ENCODE data around the gene MGST2.

The MGST2 gene

GRCh38 chr4:139669335-139669734 is 3.7 kb downstream of the MGST2 start:
- in situ Hi-C loops (cut with MboI; ENCODE audit: low sequenced_read_pairs) = no loop called here

GRCh38 chr4:139669890-139670289 is 4.3 kb downstream of the MGST2 start:
- in situ Hi-C loops (cut with MboI; ENCODE audit: low sequenced_read_pairs) = no loop called here

- in situ Hi-C loops (cut with MboI; ENCODE audit: low sequenced_read_pairs) = no loop called here
These were observed 5.2 kb downstream of the MGST2 start for GRCh38 chr4:139670775-139671174.

GRCh38 chr4:139672215-139672614 is 6.6 kb downstream of the MGST2 start:
- in situ Hi-C loops (cut with MboI; ENCODE audit: low sequenced_read_pairs) = no loop called here

GRCh38 chr4:139672732-139673131 is 7.1 kb downstream of the MGST2 start:
- in situ Hi-C loops (cut with MboI; ENCODE audit: low sequenced_read_pairs) = no loop called here

GRCh38 chr4:139674875-139675550 is 9.4 kb downstream of the MGST2 start:
- in situ Hi-C loops (cut with MboI; ENCODE audit: low sequenced_read_pairs) = no loop called here

- in situ Hi-C loops (cut with MboI; ENCODE audit: low sequenced_read_pairs) = no loop called here
These were observed 10.0 kb downstream of the MGST2 start for GRCh38 chr4:139675651-139676050.

- in situ Hi-C loops (cut with MboI; ENCODE audit: low sequenced_read_pairs) = no loop called here
These were observed 10.7 kb downstream of the MGST2 start for GRCh38 chr4:139676365-139676764.

GRCh38 chr4:139676913-139677585 is 11.4 kb downstream of the MGST2 start:
- in situ Hi-C loops (cut with MboI; ENCODE audit: low sequenced_read_pairs) = no loop called here

GRCh38 chr4:139682309-139682708 is 16.7 kb downstream of the MGST2 start:
- in situ Hi-C loops (cut with MboI; ENCODE audit: low sequenced_read_pairs) = no loop called here

- in situ Hi-C loops (cut with MboI; ENCODE audit: low sequenced_read_pairs) = no loop called here
These were observed 17.1 kb downstream of the MGST2 start for GRCh38 chr4:139682741-139683151.

GRCh38 chr4:139684351-139684750 is 18.7 kb downstream of the MGST2 start:
- in situ Hi-C loops (cut with MboI; ENCODE audit: low sequenced_read_pairs) = no loop called here

GRCh38 chr4:139685180-139685579 is 19.6 kb downstream of the MGST2 start:
- in situ Hi-C loops (cut with MboI; ENCODE audit: low sequenced_read_pairs) = no loop called here

GRCh38 chr4:139686130-139686529 is 20.5 kb downstream of the MGST2 start:
- in situ Hi-C loops (cut with MboI; ENCODE audit: low sequenced_read_pairs) = no loop called here

GRCh38 chr4:139686988-139687387 is 21.4 kb downstream of the MGST2 start:
- in situ Hi-C loops (cut with MboI; ENCODE audit: low sequenced_read_pairs) = no loop called here

- in situ Hi-C loops (cut with MboI; ENCODE audit: low sequenced_read_pairs) = no loop called here
These were observed 23.6 kb downstream of the MGST2 start for GRCh38 chr4:139689093-139689722.

- in situ Hi-C loops (cut with MboI; ENCODE audit: low sequenced_read_pairs) = no loop called here
These were observed 24.8 kb downstream of the MGST2 start for GRCh38 chr4:139690419-139690818.

- in situ Hi-C loops (cut with MboI; ENCODE audit: low sequenced_read_pairs) = no loop called here
These were observed 26.8 kb downstream of the MGST2 start for GRCh38 chr4:139692309-139693012.

GRCh38 chr4:139694522-139695107 is 29.0 kb downstream of the MGST2 start:
- in situ Hi-C loops (cut with MboI; ENCODE audit: low sequenced_read_pairs) = no loop called here

- in situ Hi-C loops (cut with MboI; ENCODE audit: low sequenced_read_pairs) = no loop called here
These were observed 30.9 kb downstream of the MGST2 start for GRCh38 chr4:139696491-139696890.
